SK-N-SH (cell line): ENCODE data around the gene HINT2. TPM values are rescaled to one million over a fixed set of nuclear protein-coding genes. Genes with fewer than 3 reads are reported as not detected.

Experiments used
- CTCF ChIA-PET: fragments of 300-600, 350-600 bp; formaldehyde crosslinking; extraction: SDS; loops from one replicate; lab custom pipeline; 2021; lab: Yijun Ruan, JAX
- POLR2A ChIA-PET: fragments of 350-600 bp; sonication (Branson Sonifier 250); formaldehyde crosslinking; extraction: SDS; loops from one replicate; lab custom pipeline; 2020; ENCODE audit warnings: antibody characterized with exemption, inconsistent platforms; lab: Yijun Ruan, JAX
- DNase-seq: peaks from one replicate; pipeline ENCODE4 v3.0.0; 2012
- H2AFZ ChIP-seq: fragments of 200-600 bp; sonication (generic); 2 replicates; pipeline ENCODE4 v1.8.1; 2016; ENCODE audit warnings: antibody characterized with exemption, mild to moderate bottlenecking, low read depth
- H3F3A ChIP-seq: fragments of 200-600 bp; sonication (generic); replicated peaks from 2 replicates; pipeline ENCODE3; 2016; ENCODE audit warnings: antibody characterized with exemption, mild to moderate bottlenecking; ENCODE audit not compliant: insufficient read depth
- H3K27ac ChIP-seq, 2 experiments: fragments of 200-500 bp in 1 of 2; fragments of 200-600 bp in 1 of 2; sonication (Bioruptor generic) in 1 of 2; sonication (generic), shearing (Covaris generic) in 1 of 2; 2 replicates each; pipeline versions ENCODE4 v1.5.1 to v1.6.1; 2014 to 2016; ENCODE audit warnings: low read depth in 2 of 2, inconsistent platforms in 1 of 2, low read length in 1 of 2, mild to moderate bottlenecking in 1 of 2, mixed read lengths in 1 of 2
- H3K27me3 ChIP-seq: fragments of 200-600 bp; sonication (generic), shearing (Covaris generic); 2 replicates; pipeline ENCODE4 v1.6.1; 2016; ENCODE audit warnings: mixed run types; ENCODE audit not compliant: insufficient read depth
- H3K36me3 ChIP-seq, 2 experiments: fragments of 200-500 bp in 1 of 2; fragments of 200-600 bp in 1 of 2; sonication (Bioruptor generic) in 1 of 2; sonication (generic) in 1 of 2; replicated peaks in 1 of 2; 2 replicates each; pipeline versions ENCODE3 to v1.5.1; 2014 to 2016; ENCODE audit warnings: low read length in 1 of 2, mild to moderate bottlenecking in 1 of 2; ENCODE audit not compliant: insufficient read depth in 2 of 2, control insufficient read depth in 1 of 2
- H3K4me1 ChIP-seq, 2 experiments: fragments of 200-500 bp in 1 of 2; fragments of 200-600 bp in 1 of 2; sonication (Bioruptor generic) in 1 of 2; sonication (generic), shearing (Covaris generic) in 1 of 2; 2 replicates each; pipeline versions ENCODE4 v1.5.1 to v1.6.1; 2014 to 2016; ENCODE audit warnings: low read depth in 1 of 2, low read length in 1 of 2, mixed run types in 1 of 2; ENCODE audit not compliant: insufficient read depth in 2 of 2, control insufficient read depth in 1 of 2
- H3K4me2 ChIP-seq: fragments of 200-600 bp; sonication (generic), shearing (Covaris generic); 2 replicates; pipeline ENCODE4 v1.6.1; 2017; ENCODE audit warnings: mixed run types
- H3K4me3 ChIP-seq, 2 experiments: fragments of 200-500 bp in 1 of 2; fragments of 200-600 bp in 1 of 2; sonication (Bioruptor generic) in 1 of 2; sonication (generic), shearing (Covaris generic) in 1 of 2; 2 replicates each; pipeline versions ENCODE4 v1.5.1 to v1.8.1; 2014 to 2016; ENCODE audit warnings: low read depth in 2 of 2, inconsistent platforms in 1 of 2, low read length in 1 of 2, mild to moderate bottlenecking in 1 of 2, mixed read lengths in 1 of 2, moderate library complexity in 1 of 2
- H3K79me2 ChIP-seq: fragments of 200-600 bp; sonication (generic); 2 replicates; pipeline ENCODE4 v1.8.1; 2017; ENCODE audit warnings: mild to moderate bottlenecking; ENCODE audit not compliant: insufficient read depth
- H3K9ac ChIP-seq: fragments of 200-600 bp; sonication (generic); 2 replicates; pipeline ENCODE4 v1.6.1; 2017; ENCODE audit warnings: mixed run types
- H3K9me2 ChIP-seq: fragments of 200-600 bp; sonication (generic); 2 replicates; pipeline ENCODE4 v1.6.1; 2017; ENCODE audit warnings: mixed run types
- H3K9me3 ChIP-seq: fragments of 200-600 bp; sonication (generic); 2 replicates; pipeline ENCODE4 v1.6.1; 2017; ENCODE audit warnings: mixed run types, mild to moderate bottlenecking, moderate library complexity
- H4K20me1 ChIP-seq: fragments of 200-600 bp; sonication (generic); 2 replicates; pipeline ENCODE4 v1.6.1; 2017; ENCODE audit warnings: mild to moderate bottlenecking, mixed run types; ENCODE audit not compliant: insufficient read depth
- CHD2 ChIP-seq: fragments of 150-350 bp; IDR thresholded peaks from 2 replicates; pipeline ENCODE4 v1.6.1; 2018; ENCODE audit warnings: low read length; ENCODE audit not compliant: partially characterized antibody
- CTCF ChIP-seq: fragments of 200-600 bp; sonication (generic); IDR thresholded peaks from 2 replicates; pipeline ENCODE4 v1.6.1; 2017; ENCODE audit warnings: antibody characterized with exemption, mild to moderate bottlenecking, moderate library complexity
- ELF1 ChIP-seq: IDR thresholded peaks from 2 replicates; pipeline ENCODE4 v1.4.0; 2012
- EZH2phosphoT487 ChIP-seq: fragments of 200-600 bp; sonication (generic); IDR thresholded peaks from 2 replicates; pipeline ENCODE4 v1.6.1; 2017; ENCODE audit warnings: low read depth, mixed run types, mild to moderate bottlenecking, antibody characterized with exemption, moderate library complexity, borderline replicate concordance
- FOSL2 ChIP-seq: IDR thresholded peaks from 2 replicates; pipeline ENCODE4 v1.4.0; 2012; ENCODE audit warnings: low read depth, mild to moderate bottlenecking, moderate library complexity, borderline replicate concordance
- FOXJ3 ChIP-seq: sonication (generic); formaldehyde crosslinking; IDR thresholded peaks from 2 replicates; pipeline ENCODE4 v1.5.1; 2020; ENCODE audit warnings: mild to moderate bottlenecking, missing genetic modification reagents
- GATA2 ChIP-seq: sonication (generic); formaldehyde crosslinking; IDR thresholded peaks from 2 replicates; pipeline ENCODE4 v1.5.0; 2020; ENCODE audit warnings: mild to moderate bottlenecking, missing genetic modification reagents
- JUND ChIP-seq: IDR thresholded peaks from 2 replicates; pipeline ENCODE4 v1.4.0; 2012
- NFIC ChIP-seq: IDR thresholded peaks from 2 replicates; pipeline ENCODE4 v1.4.0; 2012; ENCODE audit warnings: borderline replicate concordance
- NRF1 ChIP-seq: IDR thresholded peaks from 2 replicates; pipeline ENCODE4 v1.6.1; 2012; ENCODE audit warnings: low read depth, mild to moderate bottlenecking, low read length
- POLR2AphosphoS5 ChIP-seq: IDR thresholded peaks from 2 replicates; pipeline ENCODE4 v1.6.1; 2012; ENCODE audit warnings: low read depth, low read length
- RCOR1 ChIP-seq: fragments of 150-350 bp; IDR thresholded peaks from 2 replicates; pipeline ENCODE4 v1.6.1; 2017; ENCODE audit warnings: antibody characterized with exemption, low read length
- SIN3A ChIP-seq: IDR thresholded peaks from 2 replicates; pipeline ENCODE4 v1.6.1; 2012; ENCODE audit warnings: low read depth, mild to moderate bottlenecking, low read length, moderate library complexity, borderline replicate concordance
- TAF1 ChIP-seq: IDR thresholded peaks from 2 replicates; pipeline ENCODE4 v1.6.1; 2012; ENCODE audit warnings: low read depth, mild to moderate bottlenecking, low read length, moderate library complexity, borderline replicate concordance
- TCF12 ChIP-seq: IDR thresholded peaks from 2 replicates; pipeline ENCODE4 v1.4.0; 2012
- TEAD4 ChIP-seq: IDR thresholded peaks from 2 replicates; pipeline ENCODE4 v1.4.0; 2012; ENCODE audit warnings: mild to moderate bottlenecking, borderline replicate concordance; ENCODE audit not compliant: insufficient read depth
- USF2 ChIP-seq: fragments of 150-350 bp; IDR thresholded peaks from 2 replicates; pipeline ENCODE4 v1.6.1; 2017; ENCODE audit warnings: antibody characterized with exemption, low read length, low read depth, borderline replicate concordance
- YY1 ChIP-seq: IDR thresholded peaks from 2 replicates; pipeline ENCODE4 v1.4.0; 2012; ENCODE audit warnings: low read depth, mild to moderate bottlenecking
- polyA plus RNA-seq, 3 experiments: library from polyadenylated mRNA; depleted of rRNA; stranded (reverse); fragments of >200 nt; gene quantifications; 2 replicates each; pipeline ENCODE4 v1.2.3, GENCODE V29; 2012
- TF ChIP-seq, protein P1 (sequence below): IDR thresholded peaks from 2 replicates; pipeline ENCODE4 v1.4.0; 2012; ENCODE audit warnings: low read depth, borderline replicate concordance
- TF ChIP-seq, protein P2 (sequence below): fragments of 150-350 bp; IDR thresholded peaks from 2 replicates; pipeline ENCODE4 v1.6.1; 2016; ENCODE audit warnings: mild to moderate bottlenecking, low read depth, low read length

HINT2 gene
- polyA plus RNA-seq, 1 of the 3 experiments (the other 2 are of a cell fraction) = 57.2 TPM

DNA sequence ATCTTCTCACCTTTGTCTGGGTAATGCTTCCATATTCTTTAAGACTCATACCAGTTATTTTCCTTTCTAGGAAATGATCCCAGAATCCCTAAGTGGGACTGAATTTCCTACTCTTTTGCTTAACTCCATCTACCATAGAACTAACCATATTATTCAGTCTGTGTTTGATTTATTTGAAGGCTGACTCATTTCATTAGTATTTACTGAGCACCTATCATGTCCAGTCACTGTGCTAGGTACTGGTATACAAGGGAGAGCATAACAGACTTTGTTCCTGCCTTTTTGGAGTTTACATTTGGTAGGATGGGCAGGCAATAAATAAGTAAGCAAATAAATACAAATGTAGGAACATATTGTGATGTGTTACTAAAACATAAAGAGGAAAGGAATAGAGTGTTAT, 19.1 kb downstream of the HINT2 start:
- H3K4me2 ChIP-seq = no peak overlapping the region
- no peak overlapping the region for H3K27ac ChIP-seq

More for the DNA sequence above, 19.1 kb downstream of the HINT2 start:
- Histone ChIP-seq H3K9ac (no peak overlapping the region), H2AFZ (no peak overlapping the region), H3K4me3 (no peak overlapping the region), H4K20me1 (no peaks in the 10 kb centered on the region), H3K79me2 (no peaks in the 10 kb centered on the region), H3K9me3 (no peaks in the 10 kb centered on the region), H3K36me3 (peaks cover 0 to 3% of the 10 kb centered on the region in 2 experiments), H3F3A (peaks cover 9% of the 10 kb centered on the region), H3K4me1 (peaks cover 0 to 19% of the 10 kb centered on the region in 2 experiments; a peak in 2 of 4 replicates), H3K9me2 (no peaks in the 10 kb centered on the region), H3K27me3 (no peaks in the 10 kb centered on the region)
- POLR2A ChIA-PET = no interaction called here
- no peak for DNase-seq
- TF ChIP-seq TCF12 = no peak
- no peak for TF ChIP-seq JUND
- TF ChIP-seq FOSL2 = no peak
- TF ChIP-seq, protein P1, sequence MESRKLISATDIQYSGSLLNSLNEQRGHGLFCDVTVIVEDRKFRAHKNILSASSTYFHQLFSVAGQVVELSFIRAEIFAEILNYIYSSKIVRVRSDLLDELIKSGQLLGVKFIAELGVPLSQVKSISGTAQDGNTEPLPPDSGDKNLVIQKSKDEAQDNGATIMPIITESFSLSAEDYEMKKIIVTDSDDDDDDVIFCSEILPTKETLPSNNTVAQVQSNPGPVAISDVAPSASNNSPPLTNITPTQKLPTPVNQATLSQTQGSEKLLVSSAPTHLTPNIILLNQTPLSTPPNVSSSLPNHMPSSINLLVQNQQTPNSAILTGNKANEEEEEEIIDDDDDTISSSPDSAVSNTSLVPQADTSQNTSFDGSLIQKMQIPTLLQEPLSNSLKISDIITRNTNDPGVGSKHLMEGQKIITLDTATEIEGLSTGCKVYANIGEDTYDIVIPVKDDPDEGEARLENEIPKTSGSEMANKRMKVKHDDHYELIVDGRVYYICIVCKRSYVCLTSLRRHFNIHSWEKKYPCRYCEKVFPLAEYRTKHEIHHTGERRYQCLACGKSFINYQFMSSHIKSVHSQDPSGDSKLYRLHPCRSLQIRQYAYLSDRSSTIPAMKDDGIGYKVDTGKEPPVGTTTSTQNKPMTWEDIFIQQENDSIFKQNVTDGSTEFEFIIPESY = no peak
- TF ChIP-seq CTCF = no peak
- TF ChIP-seq ELF1 = no peak
- no peak for TF ChIP-seq EZH2phosphoT487
- TF ChIP-seq CHD2 = no peak
- TF ChIP-seq FOXJ3 (CRISPR knock-in tag) = no peak
- no peak for TF ChIP-seq SIN3A
- TF ChIP-seq POLR2AphosphoS5 = no peak
- TF ChIP-seq GATA2 (CRISPR knock-in tag) = no peak
- TF ChIP-seq YY1 = no peak
- TF ChIP-seq RCOR1 = no peak
- TF ChIP-seq TEAD4 = no peak
- TF ChIP-seq TAF1 = no peak
- TF ChIP-seq USF2 = no peak
- no peak for TF ChIP-seq NRF1
- no peak for TF ChIP-seq NFIC
- TF ChIP-seq, protein P2, sequence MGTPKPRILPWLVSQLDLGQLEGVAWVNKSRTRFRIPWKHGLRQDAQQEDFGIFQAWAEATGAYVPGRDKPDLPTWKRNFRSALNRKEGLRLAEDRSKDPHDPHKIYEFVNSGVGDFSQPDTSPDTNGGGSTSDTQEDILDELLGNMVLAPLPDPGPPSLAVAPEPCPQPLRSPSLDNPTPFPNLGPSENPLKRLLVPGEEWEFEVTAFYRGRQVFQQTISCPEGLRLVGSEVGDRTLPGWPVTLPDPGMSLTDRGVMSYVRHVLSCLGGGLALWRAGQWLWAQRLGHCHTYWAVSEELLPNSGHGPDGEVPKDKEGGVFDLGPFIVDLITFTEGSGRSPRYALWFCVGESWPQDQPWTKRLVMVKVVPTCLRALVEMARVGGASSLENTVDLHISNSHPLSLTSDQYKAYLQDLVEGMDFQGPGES = no peak
- CTCF ChIA-PET = interaction anchor here (1.5 to 2.9 kb wide), 4 partner anchors 11 to 87 kb away, joined by 3 to 14 read pairs (median 8); partner anchors contain the start of gene HINT2
